Measurements from ENCODE around the gene CDH18.

The CDH18 gene

GRCh38 chr5:20030125-20030524, 42.1 kb upstream of the CDH18 start:
- Histone ChIP-seq H3K4me2 (no peak overlapping the region), H3K27me3 (ENCODE audit: insufficient read depth, low read depth) (no peaks in the 10 kb centered on the region), H3K27ac (no peak overlapping the region), H4K20me1 (ENCODE audit: insufficient read depth) (no peaks in the 10 kb centered on the region), H3K4me3 (IDR thresholded peaks at IDR 0.05; ENCODE audit: insufficient read depth, low read depth, low read length) (no peak overlapping the region), H2AFZ (ENCODE audit: low read depth) (no peak overlapping the region), H3K36me3 (ENCODE audit: insufficient read depth) (no peaks in the 10 kb centered on the region), H3K9ac (no peak overlapping the region), H3K79me2 (ENCODE audit: insufficient read depth, low read depth) (no peaks in the 10 kb centered on the region), H3K4me1 (ENCODE audit: low read depth, poor library complexity, severe bottlenecking) (no peaks in the 10 kb centered on the region)
- TF ChIP-seq, protein P1, sequence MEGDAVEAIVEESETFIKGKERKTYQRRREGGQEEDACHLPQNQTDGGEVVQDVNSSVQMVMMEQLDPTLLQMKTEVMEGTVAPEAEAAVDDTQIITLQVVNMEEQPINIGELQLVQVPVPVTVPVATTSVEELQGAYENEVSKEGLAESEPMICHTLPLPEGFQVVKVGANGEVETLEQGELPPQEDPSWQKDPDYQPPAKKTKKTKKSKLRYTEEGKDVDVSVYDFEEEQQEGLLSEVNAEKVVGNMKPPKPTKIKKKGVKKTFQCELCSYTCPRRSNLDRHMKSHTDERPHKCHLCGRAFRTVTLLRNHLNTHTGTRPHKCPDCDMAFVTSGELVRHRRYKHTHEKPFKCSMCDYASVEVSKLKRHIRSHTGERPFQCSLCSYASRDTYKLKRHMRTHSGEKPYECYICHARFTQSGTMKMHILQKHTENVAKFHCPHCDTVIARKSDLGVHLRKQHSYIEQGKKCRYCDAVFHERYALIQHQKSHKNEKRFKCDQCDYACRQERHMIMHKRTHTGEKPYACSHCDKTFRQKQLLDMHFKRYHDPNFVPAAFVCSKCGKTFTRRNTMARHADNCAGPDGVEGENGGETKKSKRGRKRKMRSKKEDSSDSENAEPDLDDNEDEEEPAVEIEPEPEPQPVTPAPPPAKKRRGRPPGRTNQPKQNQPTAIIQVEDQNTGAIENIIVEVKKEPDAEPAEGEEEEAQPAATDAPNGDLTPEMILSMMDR (conservative IDR thresholded peaks at IDR 0.05; ENCODE audit: low read depth, low read length): no peak

DNA sequence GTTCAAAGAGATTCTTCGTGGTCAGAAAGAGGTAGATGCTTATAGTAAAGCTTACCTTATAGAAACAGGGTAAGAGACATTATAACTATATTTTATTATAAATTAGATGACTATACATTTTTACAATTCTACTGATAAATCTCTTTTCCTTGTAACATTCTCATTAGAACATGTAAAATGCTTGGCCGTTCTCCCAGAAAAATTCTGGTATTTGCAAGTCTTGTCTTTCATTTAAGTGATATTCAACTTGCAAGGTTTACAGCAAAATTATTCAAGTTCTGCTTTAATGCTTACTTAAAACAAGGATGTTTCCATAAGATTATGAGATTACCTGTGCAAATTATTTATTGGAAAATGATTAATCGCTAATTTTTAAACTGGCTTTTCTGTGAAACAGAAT, 41.3 kb upstream of the CDH18 start:
- no peaks in the 10 kb centered on the region for H3K4me1 ChIP-seq (ENCODE audit: low read depth, poor library complexity, severe bottlenecking)
- H3K36me3 ChIP-seq (ENCODE audit: insufficient read depth): no peaks in the 10 kb centered on the region
- no peaks in the 10 kb centered on the region for H4K20me1 ChIP-seq (ENCODE audit: insufficient read depth)
- no peak overlapping the region for H3K9ac ChIP-seq
- no peak overlapping the region for H3K27ac ChIP-seq
- no peak overlapping the region for H3K4me3 ChIP-seq (IDR thresholded peaks at IDR 0.05; ENCODE audit: insufficient read depth, low read depth, low read length)
- H3K79me2 ChIP-seq (ENCODE audit: insufficient read depth, low read depth): no peaks in the 10 kb centered on the region
- no peak overlapping the region for H3K4me2 ChIP-seq
- no peaks in the 10 kb centered on the region for H3K27me3 ChIP-seq (ENCODE audit: insufficient read depth, low read depth)
- TF ChIP-seq, protein P1 (conservative IDR thresholded peaks at IDR 0.05; ENCODE audit: low read depth, low read length): no peak
- no peak overlapping the region for H2AFZ ChIP-seq (ENCODE audit: low read depth)

- no peak overlapping the region for H2AFZ ChIP-seq (ENCODE audit: low read depth)
These were observed 40.5 kb upstream of the CDH18 start for GRCh38 chr5:20028506-20028905.

GRCh38 chr5:20023686-20024180, 35.7 kb upstream of the CDH18 start:
- Histone ChIP-seq H4K20me1 (ENCODE audit: insufficient read depth) (no peaks in the 10 kb centered on the region), H3K27ac (no peak overlapping the region), H2AFZ (ENCODE audit: low read depth) (no peak overlapping the region), H3K36me3 (ENCODE audit: insufficient read depth) (no peaks in the 10 kb centered on the region), H3K4me2 (no peak overlapping the region), H3K79me2 (ENCODE audit: insufficient read depth, low read depth) (no peaks in the 10 kb centered on the region), H3K4me3 (IDR thresholded peaks at IDR 0.05; ENCODE audit: insufficient read depth, low read depth, low read length) (no peak overlapping the region), H3K9ac (no peak overlapping the region), H3K27me3 (ENCODE audit: insufficient read depth, low read depth) (no peaks in the 10 kb centered on the region), H3K4me1 (ENCODE audit: low read depth, poor library complexity, severe bottlenecking) (no peaks in the 10 kb centered on the region)
- TF ChIP-seq, protein P1 (conservative IDR thresholded peaks at IDR 0.05; ENCODE audit: low read depth, low read length): no peak

More at GRCh38 chr5:20028506-20028905, 40.5 kb upstream of the CDH18 start:
- H3K36me3 ChIP-seq (ENCODE audit: insufficient read depth): no peaks in the 10 kb centered on the region
- no peak overlapping the region for H3K4me2 ChIP-seq
- no peaks in the 10 kb centered on the region for H3K4me1 ChIP-seq (ENCODE audit: low read depth, poor library complexity, severe bottlenecking)
- H3K4me3 ChIP-seq (IDR thresholded peaks at IDR 0.05; ENCODE audit: insufficient read depth, low read depth, low read length): no peak overlapping the region
- no peaks in the 10 kb centered on the region for H3K79me2 ChIP-seq (ENCODE audit: insufficient read depth, low read depth)
- no peak overlapping the region for H3K9ac ChIP-seq
- H3K27me3 ChIP-seq (ENCODE audit: insufficient read depth, low read depth): no peaks in the 10 kb centered on the region
- no peaks in the 10 kb centered on the region for H4K20me1 ChIP-seq (ENCODE audit: insufficient read depth)
- TF ChIP-seq, protein P1 (conservative IDR thresholded peaks at IDR 0.05; ENCODE audit: low read depth, low read length): no peak
- no peak overlapping the region for H3K27ac ChIP-seq
